Measurements from ENCODE around the gene CBLB.

The CBLB gene

DNA sequence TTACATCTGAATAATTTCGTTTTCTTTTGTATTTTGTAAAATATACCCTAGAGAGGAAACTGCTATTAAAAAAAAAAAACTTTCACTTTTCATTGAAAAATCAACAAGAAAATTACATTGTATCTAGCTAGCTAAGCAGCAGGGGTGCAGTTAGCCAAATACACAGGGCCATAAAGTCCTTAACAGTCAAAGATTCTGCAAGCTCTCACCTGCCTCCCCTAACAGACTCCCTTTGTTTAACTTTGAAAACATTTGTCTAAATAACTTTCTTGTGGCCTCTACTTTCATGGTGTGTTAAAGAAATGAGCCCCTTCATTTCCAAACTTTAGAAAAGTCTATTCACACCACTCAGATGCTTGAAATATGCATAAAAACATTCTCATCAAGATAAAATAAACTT is 23.3 kb downstream of the CBLB start:
- DNase-seq: no peak

DNA sequence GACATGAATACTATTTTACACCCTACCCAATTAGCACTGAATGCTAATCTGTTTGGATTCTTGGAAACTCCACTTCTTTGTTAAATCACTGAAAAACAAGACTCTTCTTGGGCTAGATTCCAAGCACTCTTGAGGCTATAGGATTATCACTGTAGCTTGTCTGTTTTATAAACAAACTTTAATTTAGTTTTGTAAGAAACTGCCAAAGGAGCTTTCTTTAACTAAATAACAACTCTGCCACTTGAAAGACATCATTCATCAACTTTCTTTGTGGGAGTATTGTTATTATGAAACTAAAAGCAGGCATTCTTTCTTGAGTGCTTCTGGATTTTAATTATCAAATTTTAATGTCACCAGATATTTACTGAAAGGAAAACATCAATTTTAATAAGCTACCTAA is 24.1 kb downstream of the CBLB start:
- DNase-seq: no peak

GRCh38 chr3:105843994-105844393 is 24.8 kb downstream of the CBLB start:
- DNase-seq: no peak

DNA sequence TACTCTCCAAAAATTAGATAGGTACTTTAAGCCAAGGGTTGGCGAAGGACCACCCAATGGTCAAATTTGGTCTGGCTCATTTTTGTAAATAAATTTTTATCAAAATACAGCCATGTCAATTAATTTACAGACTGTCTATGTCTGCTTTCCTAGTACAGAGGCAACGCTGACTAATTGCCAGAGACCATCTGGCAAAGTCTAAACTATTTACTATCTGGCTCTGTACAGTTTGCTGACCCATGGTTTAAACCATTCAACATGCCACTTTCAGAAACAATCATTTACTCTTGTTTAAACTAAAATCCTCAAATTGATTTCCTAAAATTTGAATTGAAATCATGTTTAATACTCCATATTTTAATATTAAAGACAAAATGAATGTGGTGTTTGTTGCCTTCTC is 25.9 kb downstream of the CBLB start:
- no peak for DNase-seq

DNA sequence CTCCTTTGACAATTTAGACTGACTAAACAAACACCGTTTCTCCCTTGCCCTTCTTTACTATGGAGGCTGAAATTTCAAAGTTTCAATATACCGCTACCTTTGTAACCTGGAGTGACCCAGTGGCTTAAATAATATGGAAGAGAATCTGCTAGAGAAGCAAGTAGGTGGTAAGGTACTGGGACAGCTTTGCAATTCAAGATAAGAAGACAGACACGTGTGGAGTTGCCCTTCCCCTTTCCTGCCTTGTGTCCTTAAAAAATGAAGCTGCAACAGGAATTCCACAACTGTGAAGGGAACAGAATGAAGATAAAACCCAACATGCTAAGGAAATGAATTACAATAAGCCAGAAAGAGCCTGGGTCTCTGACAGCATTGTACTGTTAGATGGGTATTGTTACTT is 26.4 kb downstream of the CBLB start:
- DNase-seq: no peak

DNA sequence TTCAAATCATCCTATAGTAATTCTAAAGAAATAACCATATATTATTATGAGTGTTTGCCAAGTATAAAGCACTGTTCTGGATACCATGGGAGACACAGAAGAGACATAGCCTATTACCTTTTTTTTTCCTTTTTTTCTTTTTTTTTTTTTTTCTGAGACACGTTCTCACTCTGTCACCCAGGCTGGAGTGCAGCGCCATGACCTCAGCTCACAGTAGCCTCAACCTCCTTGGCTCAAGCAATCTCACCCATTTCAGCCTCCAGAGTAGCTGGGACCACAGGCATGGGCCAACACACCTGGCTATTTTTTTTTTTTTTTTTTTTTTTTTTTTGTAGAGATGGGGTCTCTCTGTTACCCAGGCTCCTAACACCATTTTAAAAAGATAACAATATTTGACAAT is 30.9 kb downstream of the CBLB start:
- DNase-seq: no peak

GRCh38 chr3:105837143-105837740 is 31.6 kb downstream of the CBLB start:
- no peak for DNase-seq

DNA sequence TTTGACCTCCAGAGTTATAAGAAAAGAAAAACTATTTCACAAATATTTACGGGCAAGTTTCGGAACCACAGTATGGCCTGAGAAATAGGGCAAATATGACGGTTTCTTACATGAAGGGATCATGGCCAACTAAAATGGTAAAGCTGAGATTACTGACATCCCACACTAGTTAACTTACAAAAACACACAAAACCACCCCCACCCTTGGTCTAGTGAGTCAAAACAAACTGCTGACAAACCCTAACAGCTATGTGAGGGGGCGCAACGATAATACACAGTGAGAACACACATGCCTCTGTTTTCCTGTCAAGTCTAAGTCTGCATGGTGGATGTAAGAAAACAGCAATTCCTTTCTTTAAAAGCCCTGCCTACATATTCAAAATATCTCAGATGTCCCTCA is 32.3 kb downstream of the CBLB start:
- peak; percentile 60 for DNase-seq

GRCh38 chr3:105835606-105836005 is 33.2 kb downstream of the CBLB start:
- DNase-seq: no peak

- DNase-seq: no peak
These were observed 34.0 kb downstream of the CBLB start for GRCh38 chr3:105834768-105835167.

DNA sequence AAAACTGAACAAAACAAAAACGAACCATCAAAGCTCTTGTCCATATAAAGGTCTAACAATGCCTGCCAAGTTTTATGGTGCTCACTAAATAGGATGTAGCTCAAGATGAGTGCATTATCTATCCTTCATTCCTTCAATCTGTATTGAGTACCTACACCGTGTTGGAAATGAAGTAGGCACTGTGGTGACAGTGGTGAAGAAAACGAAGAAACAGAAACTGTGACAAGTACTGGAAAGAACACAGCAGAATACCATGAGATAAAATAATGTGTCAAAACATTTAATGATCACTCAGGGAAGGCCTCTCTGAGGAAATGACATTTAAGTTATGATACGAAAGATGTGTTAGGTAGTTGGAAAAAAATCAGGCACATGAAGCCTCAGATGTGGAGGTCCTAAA is 36.2 kb downstream of the CBLB start:
- DNase-seq: no peak

GRCh38 chr3:105830836-105831235 is 38.0 kb downstream of the CBLB start:
- no peak for DNase-seq

- DNase-seq: peak; percentile 62
These were observed 38.8 kb downstream of the CBLB start for GRCh38 chr3:105829871-105830622.

- no peak for DNase-seq
These were observed 39.6 kb downstream of the CBLB start for GRCh38 chr3:105829229-105829628.

- DNase-seq: peak; percentile 52
These were observed 40.1 kb downstream of the CBLB start for GRCh38 chr3:105828703-105829102.

DNA sequence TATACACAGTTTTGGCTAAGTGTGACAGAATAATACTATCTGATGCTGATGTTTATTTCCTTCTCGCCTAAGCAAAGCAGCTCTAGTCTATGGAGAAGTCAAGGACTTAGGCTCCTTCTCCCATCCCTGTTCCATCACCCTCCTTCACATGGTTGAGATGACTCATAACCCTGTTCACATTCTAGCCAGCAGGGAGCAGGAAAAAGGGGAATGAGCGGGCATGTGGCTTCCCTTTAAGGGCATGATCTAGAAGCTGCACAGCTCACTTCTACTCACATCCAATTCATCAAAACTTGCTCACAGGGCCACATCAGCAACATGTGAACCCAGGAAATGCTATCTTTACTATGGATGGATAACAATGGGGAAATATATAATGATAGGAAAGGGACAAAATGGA is 40.9 kb downstream of the CBLB start:
- DNase-seq: no peak

GRCh38 chr3:105826778-105827634 is 41.8 kb downstream of the CBLB start:
- no peak for DNase-seq

DNA sequence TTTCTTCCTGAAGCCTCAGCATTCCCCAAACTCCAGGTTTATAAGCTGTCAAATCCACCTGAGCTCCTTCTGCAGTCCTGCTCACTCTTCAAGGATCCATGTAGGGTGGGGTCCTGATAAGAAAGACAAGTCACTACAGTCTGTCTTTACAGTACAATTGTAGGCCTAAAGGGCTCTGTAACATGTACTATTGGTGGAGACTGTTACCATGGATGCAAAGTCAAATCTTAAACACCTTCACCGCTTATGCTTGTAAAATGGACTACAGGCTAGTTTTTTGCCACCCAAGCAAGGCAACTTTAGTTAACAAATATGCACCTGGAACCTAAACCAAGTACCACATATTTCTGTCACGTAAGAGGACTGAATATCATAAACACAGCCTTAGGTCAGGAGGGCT is 44.7 kb downstream of the CBLB start:
- no peak for DNase-seq

- DNase-seq: no peak
These were observed 45.5 kb downstream of the CBLB start for GRCh38 chr3:105823149-105823867.

DNA sequence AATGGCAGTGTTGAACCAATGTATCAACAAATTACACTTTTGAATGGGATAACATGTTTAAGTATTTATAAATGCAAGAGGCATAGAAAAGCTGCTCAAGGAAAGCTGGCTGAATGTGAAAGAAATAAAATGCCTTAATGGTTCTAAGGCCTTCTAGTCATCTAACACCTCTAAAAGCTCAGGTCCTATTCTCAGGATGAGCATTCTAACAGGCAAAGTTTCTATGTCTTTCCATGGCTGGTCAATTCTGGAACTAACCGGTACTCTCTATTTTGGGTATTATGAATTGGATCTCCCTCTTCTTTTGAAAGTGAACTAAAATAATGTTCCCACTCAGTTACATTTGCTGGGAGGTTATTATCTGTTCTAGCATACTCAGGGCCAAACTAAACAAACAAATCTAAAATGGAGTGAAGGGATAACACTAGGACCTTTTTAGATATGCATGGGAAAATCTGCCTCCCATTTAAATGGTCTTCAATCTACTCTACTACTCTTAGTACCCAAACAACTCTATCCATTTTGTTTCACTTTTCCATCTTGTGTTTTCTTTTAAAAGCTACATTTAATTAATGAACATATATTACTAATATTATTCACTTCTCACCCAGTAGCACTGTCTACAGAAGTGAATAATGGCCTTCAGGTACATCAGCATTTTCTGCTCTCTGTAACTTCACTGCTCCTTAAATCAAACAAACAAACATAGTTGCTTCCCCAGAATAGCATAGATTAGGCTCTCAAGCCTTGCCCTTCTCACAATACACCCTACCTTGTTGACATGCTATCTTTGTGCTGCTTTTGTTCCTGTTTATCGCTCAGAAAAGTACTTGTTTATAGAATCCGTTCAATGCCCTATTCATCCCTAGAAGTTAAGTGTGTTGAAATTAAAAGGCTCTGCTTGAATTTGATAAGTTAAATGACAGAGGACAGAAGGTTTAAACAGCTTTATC is 46.4 kb downstream of the CBLB start:
- DNase-seq: no peak

DNA sequence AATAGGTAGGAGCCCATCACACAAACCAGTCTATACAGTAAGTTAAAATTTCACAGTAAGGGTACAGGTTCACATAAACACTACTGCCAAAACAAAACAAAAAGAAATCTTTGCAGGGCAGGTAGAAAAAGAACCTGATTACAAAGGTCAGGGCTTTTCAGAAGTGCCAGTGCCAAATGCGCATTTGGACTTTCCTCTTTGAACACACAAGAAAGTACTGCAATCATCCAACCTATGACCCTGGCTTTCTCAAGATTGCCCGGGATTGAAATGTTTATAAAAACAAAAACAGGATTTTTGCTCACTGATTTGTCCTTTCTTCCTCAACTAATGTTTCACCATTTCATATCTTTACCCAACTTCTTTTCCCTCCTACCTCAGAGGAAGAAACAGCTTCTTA is 47.4 kb downstream of the CBLB start:
- DNase-seq: no peak

DNA sequence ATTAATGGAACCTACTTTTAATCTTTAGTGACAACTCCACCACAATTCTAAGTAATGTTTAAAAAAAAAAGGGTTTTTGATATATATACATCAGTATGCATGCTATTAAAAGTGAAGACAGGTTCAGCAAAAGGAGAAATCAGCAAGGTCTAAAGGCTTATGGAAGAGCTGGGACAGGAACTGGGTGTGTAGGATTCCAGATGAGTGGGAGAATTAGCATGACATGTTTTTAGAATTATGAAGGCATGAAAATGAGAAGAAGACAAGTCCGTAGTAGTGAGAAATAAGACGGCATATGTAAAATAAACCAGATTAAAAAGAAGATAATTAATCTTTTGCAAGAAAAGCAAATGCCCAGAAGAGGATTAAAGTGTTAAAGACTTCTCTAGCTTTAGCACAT is 52.0 kb downstream of the CBLB start:
- no peak for DNase-seq

Measured in CD4-positive, alpha-beta T cell treated with Interleukin-12 subunit alpha and Interleukin-12 subunit beta, for 1 hour (primary cell).